Measurements from ENCODE around the gene HAVCR1.
"Not testable (repeated sequence)": the region's sequence is repeated elsewhere in the genome, so short reads cannot be mapped to it uniquely, and the experiment has no call there.

The HAVCR1 gene

DNA sequence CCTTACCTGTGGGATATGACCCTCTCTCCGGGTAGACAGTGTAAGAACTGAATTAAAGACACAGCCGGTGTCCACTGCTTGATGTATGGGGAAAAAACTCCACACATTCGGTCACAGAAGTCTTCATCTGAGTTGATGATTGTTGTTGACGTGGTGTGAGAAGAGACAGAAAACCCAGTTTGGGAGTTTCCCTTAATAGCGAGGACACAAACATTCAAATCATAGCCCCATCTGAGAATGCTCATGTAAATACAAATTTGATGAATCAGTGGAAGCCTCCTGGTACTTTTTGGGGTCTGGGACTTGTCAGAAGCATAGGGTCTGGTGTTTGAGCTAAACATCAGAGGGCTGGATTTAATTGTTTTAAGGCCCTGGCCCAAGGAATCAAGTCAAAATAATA lies 11.0 kb downstream of the HAVCR1 start:
- DNase-seq, result no peak

DNA sequence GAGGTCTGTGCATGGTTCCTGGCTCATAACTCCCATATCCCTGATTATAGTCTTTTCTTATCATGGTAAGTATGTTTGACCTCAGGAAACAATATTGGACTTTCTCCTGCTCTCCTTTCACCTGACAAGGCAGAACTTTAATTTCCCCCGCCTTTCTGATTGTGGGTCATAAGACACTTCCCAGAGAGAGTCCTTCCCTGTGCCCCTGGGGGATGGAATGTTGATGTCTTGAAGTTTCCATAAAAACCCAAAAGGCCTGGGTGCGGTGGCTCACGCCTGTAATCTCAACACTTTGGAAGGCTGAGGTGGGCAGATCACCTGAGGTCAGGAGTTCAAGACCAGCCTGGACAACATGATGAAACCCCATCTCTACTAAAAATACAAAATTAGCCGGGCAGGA lies 11.9 kb downstream of the HAVCR1 start:
- DNase-seq, result not testable (repeated sequence)

DNA sequence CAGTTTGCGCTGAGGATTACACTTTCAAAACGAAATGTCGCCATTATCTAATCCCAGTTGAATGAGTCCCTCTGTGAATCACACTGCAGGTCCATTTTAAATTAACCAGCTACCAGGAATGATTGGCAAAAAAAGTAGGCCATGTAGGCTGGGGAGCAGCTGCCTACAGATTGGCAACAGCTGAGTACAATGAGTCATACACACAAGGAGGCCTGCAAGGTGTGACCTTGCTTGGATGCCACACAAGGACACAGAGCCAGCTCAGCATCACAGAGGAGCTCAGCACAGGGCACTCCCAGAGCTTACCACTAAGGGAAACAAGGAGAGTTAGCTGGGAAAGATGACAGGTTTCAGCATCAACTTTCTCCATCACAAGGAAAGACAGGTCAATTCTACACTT lies 12.9 kb downstream of the HAVCR1 start:
- DNase-seq, result no peak

DNA sequence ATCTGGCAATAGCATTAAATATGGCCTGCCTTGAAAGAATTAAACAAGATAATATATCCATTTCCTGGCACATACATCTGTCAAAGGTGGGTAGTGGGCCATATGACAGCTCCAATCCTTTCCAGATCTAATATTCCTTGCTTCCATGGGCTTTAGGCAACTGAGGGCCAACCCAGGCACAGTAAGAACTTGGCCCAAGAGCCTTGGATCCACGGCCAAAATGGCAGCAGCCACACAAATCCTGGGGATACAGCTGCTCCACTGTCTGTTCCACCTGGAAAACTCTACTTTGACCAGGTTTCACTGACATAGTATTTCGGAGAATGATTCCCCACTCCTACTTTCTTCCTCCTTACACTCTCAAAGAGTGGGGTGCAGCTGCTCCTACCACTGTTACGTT lies 13.3 kb downstream of the HAVCR1 start:
- DNase-seq, result no peak

DNA sequence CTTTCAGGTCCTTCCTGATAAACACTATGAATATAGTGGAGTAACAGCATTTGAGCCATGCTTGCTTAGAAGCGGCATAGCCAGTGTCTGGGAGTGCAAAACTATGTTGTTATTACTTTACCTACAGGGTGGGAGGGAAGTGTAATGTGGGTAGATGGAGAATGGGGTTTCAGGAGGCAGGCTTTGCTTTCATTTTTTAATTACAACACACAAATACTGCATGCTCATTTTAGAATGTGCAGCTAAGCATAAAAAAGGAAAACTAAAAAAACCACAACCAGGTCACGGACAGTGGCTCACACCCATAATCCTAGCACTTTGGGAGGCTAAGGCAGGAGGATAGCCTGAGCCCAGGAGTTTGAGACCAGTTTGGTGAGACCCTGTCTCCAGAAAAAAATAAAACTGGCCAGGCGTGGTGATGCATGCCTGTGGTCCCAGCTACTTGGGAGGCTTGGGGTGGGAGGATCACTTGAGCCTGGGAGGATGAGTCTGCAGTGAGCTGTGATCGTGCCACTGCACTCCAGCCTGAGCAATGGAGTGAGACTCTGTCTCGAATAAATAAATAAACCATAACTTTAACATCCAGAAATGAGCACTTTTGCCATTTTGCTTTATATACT lies 20.2 kb downstream of the HAVCR1 start:
- no peak for DNase-seq

DNA sequence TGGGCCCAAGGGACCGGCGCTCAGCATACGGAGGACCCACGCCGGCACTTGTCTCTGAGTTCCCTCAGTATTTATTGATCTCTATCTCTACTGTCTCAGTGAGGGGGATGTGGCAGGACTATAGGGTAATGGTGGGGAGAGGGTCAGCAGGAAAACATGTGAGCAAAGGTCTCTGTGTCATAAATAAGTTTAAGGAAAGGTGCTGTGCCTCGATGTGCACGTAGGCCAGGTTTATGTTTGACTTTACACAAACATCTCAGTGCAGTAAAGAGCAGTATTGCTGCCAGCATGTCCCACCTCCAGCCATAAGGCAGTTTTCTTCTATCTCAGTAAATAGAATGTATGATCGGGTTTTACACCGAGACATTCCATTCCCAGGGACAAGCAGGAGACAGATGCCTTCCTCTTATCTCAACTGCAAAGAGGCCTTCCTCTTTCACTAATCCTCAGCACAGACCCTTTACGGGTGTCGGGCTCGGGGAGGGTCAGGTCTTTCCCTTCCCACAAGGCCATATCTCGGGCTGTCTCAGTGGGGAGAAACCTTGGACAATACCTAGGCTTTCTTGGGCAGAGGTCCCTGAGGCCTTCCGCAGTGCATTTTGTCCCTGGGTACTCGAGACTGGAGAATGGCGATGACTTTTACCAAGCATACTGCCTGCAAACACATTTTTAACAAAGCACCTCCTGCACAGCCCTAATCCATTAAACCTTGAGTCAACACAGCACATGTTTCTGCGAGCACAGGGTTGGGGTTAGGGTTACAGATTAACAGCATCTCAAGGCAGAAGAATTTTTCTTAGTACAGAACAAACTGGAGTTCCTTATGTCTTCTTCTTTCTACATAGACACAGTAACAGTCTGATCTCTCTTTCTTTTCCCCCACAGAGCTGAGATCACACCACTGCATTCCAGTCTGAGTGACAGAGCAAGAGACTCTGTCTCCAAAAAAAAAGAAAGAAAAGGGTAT lies 24.5 kb downstream of the HAVCR1 start:
- DNase-seq, result not testable (repeated sequence)

DNA sequence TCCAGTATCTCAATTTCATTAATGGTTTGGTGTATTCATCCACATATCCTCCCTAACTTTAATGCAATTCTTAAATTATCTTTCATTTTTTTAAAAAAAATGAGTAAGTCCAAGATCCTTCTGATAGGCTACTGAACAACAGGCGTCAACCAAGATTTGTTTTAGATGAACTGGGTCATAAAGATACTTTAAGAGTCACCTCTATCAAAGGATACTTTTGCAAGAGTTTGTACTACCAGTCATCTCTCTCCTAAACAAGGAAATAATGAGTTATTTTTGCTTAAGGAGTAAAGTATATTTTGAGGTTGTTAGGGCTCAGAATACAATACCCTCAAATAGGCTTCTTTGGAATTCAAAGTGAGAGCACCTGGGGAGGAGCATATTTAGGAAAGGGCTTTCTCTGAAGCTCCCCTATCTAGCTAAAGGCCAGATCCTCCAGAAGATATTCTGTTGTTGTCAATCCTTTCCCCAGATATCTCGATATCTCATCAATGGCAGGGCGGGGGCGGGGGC lies 25.8 kb downstream of the HAVCR1 start:
- DNase-seq, result no peak

DNA sequence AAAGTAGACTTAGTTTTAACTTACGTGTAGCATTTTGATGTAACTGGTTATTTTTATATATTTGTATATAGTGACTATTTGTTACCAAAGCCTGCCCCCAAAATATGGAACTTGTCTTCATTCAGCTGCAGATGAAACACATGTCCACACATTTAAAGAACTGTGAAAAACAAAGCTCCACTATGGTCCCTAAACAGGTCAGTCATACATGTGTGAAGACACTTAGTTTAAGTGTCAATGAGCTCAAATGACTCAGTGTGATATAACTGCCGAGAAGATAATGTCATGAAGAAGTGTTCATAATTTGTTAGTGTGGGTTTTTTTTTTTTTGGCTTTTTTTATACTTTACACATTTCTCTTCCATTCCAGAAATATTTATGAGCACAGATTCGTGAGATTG lies 28.2 kb downstream of the HAVCR1 start:
- DNase-seq, result no peak

DNA sequence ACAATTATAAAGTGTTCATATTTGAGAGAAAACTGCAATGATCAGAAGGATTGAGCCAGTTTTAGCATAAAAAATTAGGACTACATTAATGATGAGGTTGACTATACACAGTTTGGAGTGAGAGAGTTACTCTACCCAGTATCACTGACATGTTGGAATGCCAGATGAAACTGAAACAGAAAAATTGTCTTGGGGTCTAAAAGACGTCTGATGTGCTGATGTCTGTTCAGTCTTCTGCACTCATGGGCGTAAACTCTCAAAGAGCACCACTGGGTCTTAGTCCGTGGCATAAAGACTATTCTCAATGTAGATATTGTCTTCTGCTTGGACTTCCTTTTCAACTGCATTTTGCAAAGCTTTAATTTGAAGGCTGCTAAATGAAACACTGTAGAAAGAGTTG lies 29.5 kb downstream of the HAVCR1 start:
- no peak for DNase-seq

DNA sequence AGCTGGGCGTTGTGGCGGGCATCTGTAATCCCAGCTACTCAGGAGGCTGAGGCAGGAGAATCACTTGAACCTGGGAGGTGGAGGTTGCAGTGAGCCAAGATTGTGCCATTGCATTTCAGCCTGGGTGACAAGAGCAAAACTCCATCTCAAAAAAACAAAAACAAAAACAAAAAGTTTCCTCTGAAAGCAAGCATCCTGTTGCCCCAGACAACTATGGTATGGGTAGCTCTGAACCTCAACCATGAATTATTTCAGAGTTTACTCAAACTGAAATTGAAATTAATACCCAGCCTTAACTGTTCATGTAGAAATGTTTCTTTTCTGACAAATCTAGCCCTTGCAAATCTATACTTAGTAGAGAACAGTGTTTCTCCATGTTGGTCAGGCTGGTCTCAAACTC lies 31.3 kb downstream of the HAVCR1 start:
- DNase-seq, result not testable (repeated sequence)

DNA sequence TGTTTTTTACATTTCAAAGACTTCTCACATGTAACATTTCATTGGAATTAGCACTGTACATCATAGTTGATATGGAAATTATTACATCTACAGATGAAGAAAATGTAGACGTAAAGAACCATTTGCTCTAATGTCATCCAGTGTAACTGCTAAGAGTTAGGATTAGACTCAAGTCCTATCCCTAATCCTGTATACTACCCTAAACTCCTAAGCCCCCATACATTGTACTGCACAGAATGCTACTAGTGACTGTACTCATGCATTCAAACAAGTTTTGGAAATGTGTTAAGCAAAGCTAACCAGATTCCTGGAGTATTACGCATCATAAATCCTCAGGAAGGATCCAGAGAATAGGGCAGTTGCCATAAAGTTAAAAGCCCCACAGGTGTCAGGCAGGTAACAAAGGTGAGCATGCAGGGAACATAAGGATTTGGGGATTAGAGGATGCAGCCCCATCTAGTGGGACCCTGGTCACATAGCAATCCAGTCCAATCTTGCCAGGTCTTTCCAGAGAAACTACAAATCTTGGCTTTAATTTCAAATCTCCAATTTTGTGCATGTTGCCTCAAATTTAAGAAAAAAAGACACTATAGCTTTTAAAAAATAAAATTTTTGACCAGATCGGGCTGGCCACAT lies 32.0 kb downstream of the HAVCR1 start:
- peak; percentile 18 to 64 (median 36) for DNase-seq

DNA sequence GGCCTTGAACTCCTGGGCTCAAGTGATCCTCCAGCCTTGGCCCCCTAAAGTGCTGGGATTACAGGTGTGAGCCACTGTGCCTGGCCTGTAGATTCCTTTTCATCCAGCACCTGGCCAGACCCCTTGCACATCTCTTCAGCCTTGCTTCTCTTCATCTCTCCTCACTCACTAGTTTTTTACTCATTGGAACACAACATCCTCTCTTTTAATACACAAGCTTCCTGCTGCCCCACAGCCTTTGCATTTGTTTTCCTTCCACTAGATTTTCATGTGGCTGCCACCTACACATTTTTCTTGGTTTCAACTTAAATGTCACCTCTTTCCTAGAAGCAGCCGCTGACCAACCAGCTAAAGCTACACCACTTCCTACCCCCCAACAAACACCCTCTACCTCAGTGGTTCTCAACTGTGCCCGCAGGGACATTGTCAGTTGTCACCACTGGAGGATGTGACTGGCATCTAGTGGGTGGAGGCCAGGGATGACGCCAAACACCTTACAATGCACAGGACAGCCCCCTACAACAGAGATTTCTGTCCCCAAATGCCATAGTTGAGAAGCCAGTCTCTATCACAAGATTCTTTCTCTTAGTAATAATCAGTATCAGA lies 33.7 kb downstream of the HAVCR1 start:
- DNase-seq, result no peak

DNA sequence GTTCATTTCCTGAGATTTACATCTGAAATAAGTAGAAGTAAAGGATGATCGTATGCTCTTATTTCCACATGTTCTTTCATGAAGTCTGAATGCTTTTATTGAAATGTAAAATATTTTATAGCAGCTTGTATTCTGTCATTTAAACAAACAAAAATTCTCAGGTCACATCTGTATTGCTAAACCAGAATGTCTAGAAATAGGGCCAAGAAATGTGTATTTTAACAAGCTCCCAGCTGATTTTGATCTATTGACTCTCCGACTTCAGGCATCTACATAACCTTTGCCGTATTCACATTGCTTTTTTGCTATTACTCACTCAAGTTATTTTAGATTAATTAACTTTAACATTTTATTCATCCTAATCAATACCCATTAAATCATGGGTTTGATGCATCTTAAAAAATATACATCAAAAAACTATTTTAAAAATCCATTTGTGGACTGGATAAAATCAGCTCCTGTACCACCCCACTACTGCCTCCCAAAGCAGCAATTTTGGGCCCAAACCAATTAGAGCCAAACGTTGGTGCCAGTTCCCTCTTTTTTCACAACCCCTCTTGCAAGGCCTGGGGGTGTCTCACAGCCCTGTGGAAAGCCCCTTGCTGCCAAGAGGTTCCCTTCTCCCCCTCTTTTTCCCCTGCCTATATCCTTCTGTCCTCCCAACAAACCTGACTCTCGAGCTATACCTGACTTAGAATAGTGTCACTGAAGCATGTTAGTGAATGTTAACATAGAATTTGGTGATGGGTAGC lies 34.5 kb downstream of the HAVCR1 start:
- no peak for DNase-seq

DNA sequence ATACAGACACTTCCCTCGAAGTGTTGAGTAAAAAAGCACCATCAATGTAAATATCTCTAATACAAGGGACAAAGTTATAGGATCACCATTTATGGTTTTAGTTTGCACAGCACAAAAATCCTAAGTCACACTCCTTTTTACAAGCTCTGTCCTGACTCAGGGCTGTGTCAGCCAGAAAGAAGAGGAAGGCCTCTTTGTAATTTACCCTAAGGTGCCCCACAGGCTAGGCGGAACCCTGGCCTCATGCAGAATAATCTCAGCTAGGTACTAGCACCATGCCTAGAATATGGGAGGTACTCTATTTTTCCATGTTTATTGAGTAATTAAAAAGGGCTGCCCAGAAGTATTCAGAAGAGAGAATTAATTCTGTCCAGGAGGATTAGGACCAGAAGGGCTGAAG lies 36.9 kb downstream of the HAVCR1 start:
- no peak for DNase-seq

DNA sequence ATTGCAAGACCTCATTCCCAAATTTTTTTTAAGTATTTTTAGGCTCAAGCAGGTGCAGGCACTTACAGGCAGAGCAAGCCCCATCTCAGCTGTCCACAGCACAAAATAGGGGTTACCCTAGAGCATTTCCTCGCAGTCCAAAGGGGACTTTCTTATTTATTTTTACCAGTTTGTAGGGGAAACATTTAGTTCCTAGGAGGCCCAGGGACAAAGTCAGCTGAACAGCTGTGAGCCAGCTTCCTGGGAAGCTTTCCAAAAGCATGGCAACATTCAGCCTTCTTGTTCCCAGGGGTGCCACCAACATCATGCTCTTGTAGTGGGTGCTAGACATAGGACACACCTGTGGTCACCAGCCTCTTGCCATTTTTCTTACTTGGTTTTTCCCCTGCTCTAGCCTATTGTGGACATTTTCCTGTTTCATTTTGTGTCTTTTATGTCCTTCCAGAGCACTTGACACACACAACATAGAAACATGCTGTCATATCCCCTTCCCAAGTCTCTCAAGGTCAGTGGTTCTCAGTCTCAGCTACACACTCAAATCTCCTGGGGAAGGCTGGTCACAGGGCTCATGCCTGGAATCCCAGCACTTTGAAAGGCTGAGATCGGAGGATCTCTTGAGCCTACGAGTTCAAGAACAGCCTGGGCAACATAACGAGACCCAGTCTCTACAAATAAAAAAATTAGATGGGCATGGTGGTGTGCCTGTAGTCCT lies 38.2 kb downstream of the HAVCR1 start:
- no peak for DNase-seq

DNA sequence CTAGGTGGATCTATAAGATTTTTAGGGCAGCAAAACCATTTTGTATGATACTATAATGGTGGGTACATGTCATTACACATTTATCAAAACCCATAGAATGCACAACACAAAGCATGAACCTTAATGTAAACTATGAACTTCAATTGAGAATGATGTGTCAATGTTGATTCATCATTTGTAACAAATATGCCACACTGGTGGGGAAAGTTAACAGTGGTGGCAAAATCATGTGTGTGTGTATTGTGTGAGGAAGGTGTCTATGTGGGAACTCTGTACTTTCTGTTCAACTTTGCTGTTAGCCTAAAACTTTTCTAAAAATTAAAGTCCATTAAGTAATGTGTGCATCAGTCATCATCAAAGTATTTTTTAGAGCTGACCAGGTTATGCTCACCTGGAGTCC lies 38.9 kb downstream of the HAVCR1 start:
- DNase-seq, result no peak

DNA sequence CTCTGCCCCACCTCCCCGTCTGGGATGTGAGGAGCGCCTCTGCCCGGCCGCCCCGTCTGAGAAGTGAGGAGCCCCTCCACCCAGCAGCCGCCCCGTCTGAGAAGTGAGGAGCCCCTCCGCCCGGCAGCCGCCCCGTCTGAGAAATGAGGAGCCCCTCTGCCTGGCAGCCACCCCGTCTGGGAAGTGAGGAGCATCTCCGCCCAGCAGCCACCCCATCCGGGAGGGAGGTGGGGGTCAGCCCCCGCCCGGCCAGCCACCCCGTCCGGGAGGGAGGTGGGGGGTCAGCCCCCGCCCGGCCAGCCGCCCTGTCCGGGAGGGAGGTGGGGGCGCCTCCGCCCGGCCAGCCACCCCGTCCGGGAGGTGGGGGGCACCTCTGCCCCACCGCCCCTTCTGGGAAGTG lies 44.8 kb downstream of the HAVCR1 start:
- not testable (repeated sequence) for DNase-seq

DNA sequence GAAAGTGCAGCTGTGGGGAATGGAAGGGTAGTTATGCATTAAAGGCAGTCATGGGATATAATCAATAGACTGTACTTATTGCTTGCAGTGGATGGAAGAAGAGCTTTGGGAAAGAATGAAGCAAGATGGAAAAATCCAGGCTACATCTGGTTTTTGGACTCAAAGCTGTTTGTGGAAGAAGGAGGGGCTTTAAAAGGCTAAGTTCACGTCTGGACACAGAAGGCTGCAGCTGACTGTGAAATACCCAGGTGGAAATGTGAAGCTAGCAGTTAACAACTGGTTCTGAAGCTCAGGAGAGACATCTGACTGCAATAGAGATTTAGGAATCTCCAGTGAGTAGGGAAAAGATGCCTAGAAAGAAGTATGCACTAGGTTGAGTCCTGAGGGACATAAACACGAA lies 52.7 kb downstream of the HAVCR1 start:
- DNase-seq, result no peak

DNA sequence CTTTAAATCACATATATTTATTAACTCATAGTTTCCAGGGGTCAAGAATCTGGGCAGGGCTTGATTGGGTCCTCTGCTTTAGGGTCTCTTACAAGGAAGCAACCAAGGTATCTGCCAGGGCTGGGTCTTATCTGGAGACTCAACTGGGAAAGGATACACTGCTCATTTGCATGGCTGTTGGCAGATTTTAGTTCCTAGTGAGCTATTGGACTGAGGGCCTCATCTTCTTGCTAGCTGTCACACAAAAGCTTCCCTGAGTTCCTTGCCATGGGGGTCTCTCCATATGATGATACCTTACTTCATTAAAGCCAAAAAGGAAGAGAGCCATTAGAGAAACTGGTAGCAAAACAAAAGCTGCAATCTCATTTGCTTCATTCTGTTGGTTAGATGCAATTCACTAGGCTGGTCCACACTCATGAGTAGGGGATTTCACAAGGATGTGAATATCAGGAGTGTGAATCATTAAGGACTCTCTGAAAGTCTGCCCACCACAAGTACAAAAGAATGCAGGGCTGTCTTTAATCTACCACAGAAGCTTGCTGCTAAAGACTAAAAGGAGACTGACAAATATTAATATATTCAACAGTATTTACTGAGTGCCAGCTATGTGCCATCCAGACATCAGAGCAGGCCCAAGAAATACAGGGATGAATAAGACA lies 53.9 kb downstream of the HAVCR1 start:
- DNase-seq, result no peak

DNA sequence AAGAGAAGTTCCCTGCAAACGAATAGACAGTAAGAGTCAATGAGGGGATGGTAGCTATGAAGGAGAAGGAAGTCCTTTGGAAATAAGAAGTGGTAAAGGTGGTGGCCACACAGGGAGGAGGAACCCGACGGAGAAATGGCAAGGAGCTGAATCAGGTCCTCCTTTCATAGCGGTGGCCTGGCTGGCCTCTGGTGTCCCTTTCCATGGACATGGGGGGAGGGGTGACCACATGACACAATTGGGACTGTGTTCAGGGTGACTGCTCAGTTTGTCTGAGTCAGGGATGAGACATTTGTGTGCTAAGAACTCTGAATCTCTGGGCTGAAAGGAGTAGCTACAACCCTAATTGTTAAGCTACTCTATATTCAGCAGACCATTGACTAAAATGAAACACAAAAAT lies 67.2 kb downstream of the HAVCR1 start:
- DNase-seq, result no peak

DNA sequence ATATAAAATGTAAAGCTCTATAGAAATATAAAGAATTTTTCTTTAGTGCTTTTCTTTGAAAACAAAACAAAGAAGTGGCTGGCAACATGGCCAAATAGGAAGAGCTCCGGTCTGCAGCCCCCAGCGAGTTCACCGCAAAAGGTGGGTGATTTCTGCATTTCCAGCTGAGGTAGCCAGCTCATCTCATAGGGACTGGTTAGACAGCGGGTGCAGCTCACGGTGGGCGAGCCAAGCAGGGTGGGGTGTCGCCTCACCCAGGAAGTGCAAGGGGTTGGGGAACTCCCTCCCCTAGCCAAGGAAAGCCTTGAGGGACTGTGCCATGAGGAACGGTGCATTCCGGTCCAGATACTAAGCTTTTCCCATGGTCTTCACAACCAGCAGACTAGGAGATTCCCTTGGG lies 74.9 kb downstream of the HAVCR1 start:
- DNase-seq, result no peak
